Activated CD8-positive, alpha-beta memory T cell treated with anti-CD3 and anti-CD28 coated beads, Interleukin-2, amount 50 U/mL, for 24 hours (primary cell): ENCODE measurements around the gene PRTN3.
"Not testable (repeated sequence)": the region's sequence is repeated elsewhere in the genome, so short reads cannot be mapped to it uniquely, and the experiment has no call there.

Experiments
- DNase-seq: peaks from one replicate; pipeline ENCODE4 v3.0.0-alpha.2; 2020; ENCODE audit errors: extremely low read depth

PRTN3 gene

GRCh38 chr19:815775-816499 is 24.9 kb upstream of the PRTN3 start:
- DNase-seq = no peak

GRCh38 chr19:816500-816857 is 24.3 kb upstream of the PRTN3 start:
- DNase-seq = no peak

- not testable (repeated sequence) for DNase-seq
Observed at GRCh38 chr19:820212-820611, 20.6 kb upstream of the PRTN3 start.

GRCh38 chr19:821231-821824 is 19.5 kb upstream of the PRTN3 start:
- no peak for DNase-seq

- no peak for DNase-seq
Observed at GRCh38 chr19:821825-822503, 18.8 kb upstream of the PRTN3 start, which contains the start of gene PLPPR3. TSS of gene PLPPR3 (minus strand) at chr19:821955. CDS start at chr19:821559, 396 bp downstream.

- DNase-seq = no peak
Observed at GRCh38 chr19:823565-824121, 17.2 kb upstream of the PRTN3 start.

GRCh38 chr19:824885-825284 is 15.9 kb upstream of the PRTN3 start:
- no peak for DNase-seq

- no peak for DNase-seq
Observed at GRCh38 chr19:825897-826644, 14.7 kb upstream of the PRTN3 start.

GRCh38 chr19:827314-827709 is 13.5 kb upstream of the PRTN3 start:
- DNase-seq = no peak

- no peak for DNase-seq
Observed at GRCh38 chr19:827710-828321, 13.0 kb upstream of the PRTN3 start, which contains the start of gene AZU1. TSS of gene AZU1 (plus strand) at chr19:827837. CDS start at chr19:827847, 10 bp downstream.

- DNase-seq = no peak
Observed at GRCh38 chr19:829129-829758, 11.6 kb upstream of the PRTN3 start.

GRCh38 chr19:831407-832369 is 9.1 kb upstream of the PRTN3 start:
- no peak for DNase-seq

- no peak for DNase-seq
Observed at GRCh38 chr19:834216-834615, 6.6 kb upstream of the PRTN3 start.

- DNase-seq = no peak
Observed at GRCh38 chr19:835210-835810, 5.5 kb upstream of the PRTN3 start.

GRCh38 chr19:842802-843179 is 2.0 kb downstream of the PRTN3 start:
- not testable (repeated sequence) for DNase-seq

- DNase-seq = no peak
Observed at GRCh38 chr19:843180-843835, 2.5 kb downstream of the PRTN3 start.

GRCh38 chr19:843836-844545 is 3.2 kb downstream of the PRTN3 start:
- no peak for DNase-seq

GRCh38 chr19:844546-844971 is 3.8 kb downstream of the PRTN3 start:
- no peak for DNase-seq
